HG03354 (cell line): Measurements from ENCODE around the gene SNRPB2.

Experiments used
- ATAC-seq: cut with Tn5 transposase; IDR thresholded peaks from one replicate; pipeline ENCODE4 v1.9.1; 2021; ENCODE audit warnings: mild to moderate bottlenecking; ENCODE audit not compliant: unreplicated experiment, poor library complexity, severe bottlenecking

The SNRPB2 gene

DNA sequence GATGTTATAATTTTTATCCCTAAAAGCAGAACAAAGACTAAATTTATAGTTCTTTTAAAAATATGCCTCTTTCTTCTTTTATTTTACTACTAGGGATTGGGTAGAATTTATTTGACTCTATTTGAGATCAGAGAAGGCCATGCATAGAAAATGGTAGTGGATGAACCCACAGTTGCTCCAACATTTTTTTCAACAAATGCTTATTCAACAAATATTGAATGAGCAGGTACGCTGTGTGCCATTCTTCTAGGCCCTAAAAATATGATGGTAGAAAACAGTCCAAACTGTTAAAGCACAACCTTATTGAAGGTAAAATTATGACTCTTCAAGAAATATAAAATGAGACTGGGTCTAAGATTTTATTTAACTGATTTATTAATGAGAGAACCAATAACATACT lies 48.3 kb downstream of the SNRPB2 start:
- no peak for ATAC-seq

DNA sequence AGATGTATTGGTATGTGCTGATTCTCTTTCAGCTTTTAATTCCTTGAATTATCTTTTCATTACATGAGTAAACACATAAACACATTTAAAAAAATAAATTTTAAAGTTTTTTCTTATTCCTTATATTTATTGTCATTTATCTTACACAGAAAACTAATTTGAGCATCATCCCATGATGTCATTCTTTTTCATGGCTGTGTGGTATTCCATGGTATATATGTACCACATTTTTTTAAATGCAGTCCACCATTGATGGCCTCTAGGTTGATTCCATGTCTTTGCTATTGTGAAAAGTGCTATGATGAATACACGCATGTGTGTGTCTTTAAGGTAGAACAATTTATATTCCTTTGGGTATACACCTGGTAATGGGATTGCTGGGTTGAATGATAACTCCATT lies 51.7 kb downstream of the SNRPB2 start:
- ATAC-seq: no peak

DNA sequence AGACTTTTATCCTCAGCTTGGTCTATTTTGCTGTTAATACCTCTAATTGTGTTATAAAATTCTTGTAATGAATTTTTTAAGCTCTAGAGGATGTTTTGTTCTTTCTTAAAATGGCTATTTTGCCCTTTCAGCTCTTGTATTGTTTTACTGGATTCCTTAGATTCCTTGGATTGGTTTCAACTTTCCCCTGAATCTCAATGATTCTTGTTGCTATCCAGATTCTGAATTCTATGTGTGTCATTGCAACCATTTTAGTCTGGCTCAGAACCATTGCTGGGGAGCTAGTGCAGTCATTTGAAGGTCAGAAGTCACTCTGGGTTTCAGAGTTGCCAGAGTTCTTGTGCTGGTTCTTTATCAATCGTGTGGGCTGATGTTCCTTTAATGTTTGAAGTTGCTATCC lies 55.4 kb downstream of the SNRPB2 start:
- no peak for ATAC-seq
